OCI-LY7 (cell line): ENCODE results near the gene MRC2.

ENCODE experiments used
- EZH2phosphoT487 ChIP-seq: fragments of 200-600 bp; sonication (generic); IDR thresholded peaks from 2 replicates; pipeline ENCODE4 v1.6.1; 2018; ENCODE audit warnings: low read depth, borderline replicate concordance, mild to moderate bottlenecking, mixed run types, antibody characterized with exemption, low read length, moderate library complexity, mixed read lengths
- TF ChIP-seq, protein P1 (sequence below): fragments of 200-600 bp; sonication (generic); conservative IDR thresholded peaks from 2 replicates; pipeline ENCODE4 v1.5.1; 2014; ENCODE audit warnings: mild to moderate bottlenecking, antibody characterized with exemption, low read length, moderate library complexity, mixed read lengths

GRCh38 chr17:62717589-62717855, 90.1 kb downstream of the MRC2 start:
- TF ChIP-seq, protein P1, sequence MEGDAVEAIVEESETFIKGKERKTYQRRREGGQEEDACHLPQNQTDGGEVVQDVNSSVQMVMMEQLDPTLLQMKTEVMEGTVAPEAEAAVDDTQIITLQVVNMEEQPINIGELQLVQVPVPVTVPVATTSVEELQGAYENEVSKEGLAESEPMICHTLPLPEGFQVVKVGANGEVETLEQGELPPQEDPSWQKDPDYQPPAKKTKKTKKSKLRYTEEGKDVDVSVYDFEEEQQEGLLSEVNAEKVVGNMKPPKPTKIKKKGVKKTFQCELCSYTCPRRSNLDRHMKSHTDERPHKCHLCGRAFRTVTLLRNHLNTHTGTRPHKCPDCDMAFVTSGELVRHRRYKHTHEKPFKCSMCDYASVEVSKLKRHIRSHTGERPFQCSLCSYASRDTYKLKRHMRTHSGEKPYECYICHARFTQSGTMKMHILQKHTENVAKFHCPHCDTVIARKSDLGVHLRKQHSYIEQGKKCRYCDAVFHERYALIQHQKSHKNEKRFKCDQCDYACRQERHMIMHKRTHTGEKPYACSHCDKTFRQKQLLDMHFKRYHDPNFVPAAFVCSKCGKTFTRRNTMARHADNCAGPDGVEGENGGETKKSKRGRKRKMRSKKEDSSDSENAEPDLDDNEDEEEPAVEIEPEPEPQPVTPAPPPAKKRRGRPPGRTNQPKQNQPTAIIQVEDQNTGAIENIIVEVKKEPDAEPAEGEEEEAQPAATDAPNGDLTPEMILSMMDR, result no peak
- no peak for TF ChIP-seq EZH2phosphoT487
